CD1c-positive myeloid dendritic cell (primary cell): Measurements from ENCODE around the gene CCSER1.
"Not testable (repeated sequence)": the region's sequence is repeated elsewhere in the genome, so short reads cannot be mapped to it uniquely, and the experiment has no call there.

Experiments
- DNase-seq: peaks from one replicate; pipeline ENCODE4 v3.0.0-alpha.2; 2016; ENCODE audit errors: extremely low spot score

CCSER1 gene

DNA sequence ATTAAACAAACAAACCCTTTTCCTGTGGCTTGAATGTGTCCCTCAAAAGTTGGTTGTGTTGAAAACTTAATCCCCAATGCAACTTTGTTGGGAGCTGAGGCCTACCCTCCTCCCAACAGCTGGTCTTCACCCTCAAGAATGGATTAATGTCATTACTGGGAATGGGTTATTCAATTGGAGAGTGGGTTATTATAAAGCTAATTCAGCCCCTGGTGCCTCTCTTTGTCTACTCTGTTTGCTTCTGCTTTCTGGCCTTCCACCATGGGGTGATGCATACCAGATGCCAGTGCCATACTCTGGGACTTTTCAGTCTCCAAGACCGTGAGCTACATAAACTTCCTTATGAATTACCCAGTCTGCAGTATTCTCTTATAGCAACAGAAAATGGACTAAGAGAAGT lies 706.5 kb downstream of the CCSER1 start:
- no peak for DNase-seq

DNA sequence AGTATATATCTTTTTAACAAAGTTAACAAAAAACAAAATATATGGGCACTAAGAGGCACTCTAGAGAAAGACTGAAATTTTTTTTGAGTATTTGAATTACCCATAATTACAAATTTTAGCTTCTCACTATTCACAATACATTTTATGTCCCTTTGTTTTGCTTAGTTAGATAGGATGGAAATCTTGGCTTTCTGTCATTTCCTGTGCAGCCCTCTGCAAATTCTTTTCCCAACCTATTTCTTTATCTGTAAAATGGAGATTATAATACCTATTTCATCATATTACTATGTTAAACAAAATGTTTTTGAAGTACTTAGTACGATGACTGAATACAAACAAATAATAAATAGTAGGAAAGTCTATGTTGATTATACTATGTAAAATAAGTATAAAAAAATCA lies 710.0 kb downstream of the CCSER1 start:
- DNase-seq = no peak

DNA sequence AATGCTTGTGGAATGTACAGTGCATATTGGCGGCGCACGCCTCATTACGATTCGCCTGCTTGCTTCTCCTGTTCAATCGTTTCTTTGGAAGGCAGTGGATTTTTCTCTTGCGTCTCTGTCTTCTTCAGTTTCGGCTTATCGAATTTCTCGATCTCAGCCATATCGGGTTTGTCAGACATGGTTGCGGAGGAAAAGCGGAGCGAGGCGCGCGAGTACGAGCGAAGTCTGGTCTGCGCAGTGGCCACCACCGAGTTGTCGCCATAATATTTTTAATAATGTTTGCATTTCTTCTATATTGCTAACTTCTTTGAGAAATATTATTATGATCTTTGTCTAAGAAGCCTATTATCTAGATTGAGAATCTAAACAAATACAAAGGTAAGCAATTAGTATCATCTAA lies 711.7 kb downstream of the CCSER1 start:
- DNase-seq = not testable (repeated sequence)

GRCh38 chr4:90840291-90840690 lies 713.1 kb downstream of the CCSER1 start:
- no peak for DNase-seq

DNA sequence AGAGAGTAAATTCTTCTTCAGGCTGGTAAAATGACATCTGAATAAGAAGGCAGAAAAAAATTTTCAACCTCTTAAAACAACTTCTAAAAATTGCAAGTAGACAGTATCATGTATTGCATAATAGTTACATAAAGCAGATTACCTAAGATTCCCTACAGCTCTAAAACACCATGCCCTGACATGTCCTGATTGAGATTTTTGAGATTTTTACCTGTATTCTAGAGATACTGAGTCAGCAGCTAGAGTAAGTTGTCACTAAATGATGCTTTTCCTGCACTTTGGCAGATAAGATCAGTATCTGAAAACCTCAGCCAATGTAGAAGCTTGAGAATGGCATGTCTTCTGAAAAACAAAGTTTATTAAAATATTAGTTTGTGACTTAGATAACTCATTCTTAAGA lies 713.6 kb downstream of the CCSER1 start:
- no peak for DNase-seq

DNA sequence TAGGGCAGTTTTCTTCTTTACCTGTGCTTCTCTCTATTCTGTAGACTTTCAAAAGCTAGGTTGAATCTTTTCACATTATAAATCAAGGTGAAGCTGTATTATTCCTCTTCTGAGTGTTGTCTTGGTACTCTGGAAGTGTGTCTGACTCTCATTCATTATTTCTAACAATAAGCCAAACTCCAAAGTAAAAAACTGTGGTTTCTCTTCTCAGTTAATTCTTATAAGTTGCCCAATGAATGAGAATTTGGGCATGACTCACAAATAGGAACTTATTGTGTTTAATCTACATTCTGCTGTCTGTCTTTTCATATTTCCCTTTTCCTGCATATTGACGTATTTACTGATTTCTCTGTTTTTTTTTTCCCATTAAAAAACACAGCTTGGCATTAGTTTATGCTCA lies 714.5 kb downstream of the CCSER1 start:
- peak; percentile 15 for DNase-seq

DNA sequence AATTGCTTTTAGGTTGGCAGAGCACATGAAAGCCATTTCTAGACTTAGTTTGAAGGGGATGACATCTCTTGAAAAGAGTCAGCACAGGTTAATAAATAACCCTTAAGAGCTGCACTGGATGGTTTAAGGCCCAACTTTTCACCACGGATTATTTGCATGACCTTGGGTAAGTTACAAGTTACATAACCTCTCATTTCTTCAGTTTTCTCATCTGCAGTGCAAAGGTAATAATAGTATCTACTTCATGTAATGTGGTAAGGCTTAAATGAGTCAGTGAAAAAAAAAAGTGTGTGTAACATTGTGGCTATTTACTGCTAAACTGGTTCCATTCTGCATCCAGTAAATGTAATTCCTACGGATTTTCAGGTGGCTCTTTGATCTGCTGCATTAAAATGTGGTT lies 715.8 kb downstream of the CCSER1 start:
- DNase-seq = no peak

DNA sequence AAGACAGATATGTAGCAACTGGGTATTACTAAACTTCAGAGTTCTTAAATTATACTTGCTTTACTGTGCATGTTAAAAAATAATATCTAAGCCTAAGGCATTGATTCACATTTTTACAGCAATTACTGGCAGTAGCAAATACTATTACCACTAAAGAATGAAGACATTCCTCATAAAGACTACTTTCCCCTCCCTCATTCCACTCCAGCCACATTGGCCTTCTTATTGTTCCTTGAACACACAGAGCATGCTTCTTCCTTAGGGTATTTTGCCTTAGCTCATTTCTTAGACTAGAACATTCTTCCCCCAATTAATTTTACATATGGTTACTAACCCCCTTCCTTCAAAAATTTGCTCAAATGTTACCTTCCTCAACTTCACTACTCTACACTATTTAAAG lies 717.0 kb downstream of the CCSER1 start:
- DNase-seq = no peak

GRCh38 chr4:90845777-90846176 lies 718.6 kb downstream of the CCSER1 start:
- no peak for DNase-seq

- no peak for DNase-seq
Measured at GRCh38 chr4:90852237-90852636, 725.0 kb downstream of the CCSER1 start.

DNA sequence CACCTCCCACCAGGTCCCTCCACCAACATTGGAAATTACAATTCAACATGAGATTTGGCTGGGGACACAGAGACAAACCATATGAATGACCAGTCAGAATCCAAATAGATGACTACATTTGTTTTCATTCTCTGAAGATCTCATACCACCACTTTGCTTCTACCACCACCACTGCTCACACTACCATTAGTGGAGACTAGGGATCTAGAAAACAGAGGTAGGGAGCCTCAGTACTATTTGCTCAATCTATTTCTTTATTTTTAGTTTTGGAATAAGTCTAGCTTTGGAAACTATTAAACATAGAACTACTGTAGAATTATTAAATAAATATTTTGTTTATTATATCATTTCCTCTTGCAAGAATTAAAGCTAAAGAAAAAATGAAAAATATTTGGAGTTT lies 727.9 kb downstream of the CCSER1 start:
- DNase-seq = no peak

GRCh38 chr4:90857081-90857820 lies 730.1 kb downstream of the CCSER1 start:
- DNase-seq = no peak

- DNase-seq = no peak
Measured at GRCh38 chr4:90875791-90876190, 748.6 kb downstream of the CCSER1 start.

DNA sequence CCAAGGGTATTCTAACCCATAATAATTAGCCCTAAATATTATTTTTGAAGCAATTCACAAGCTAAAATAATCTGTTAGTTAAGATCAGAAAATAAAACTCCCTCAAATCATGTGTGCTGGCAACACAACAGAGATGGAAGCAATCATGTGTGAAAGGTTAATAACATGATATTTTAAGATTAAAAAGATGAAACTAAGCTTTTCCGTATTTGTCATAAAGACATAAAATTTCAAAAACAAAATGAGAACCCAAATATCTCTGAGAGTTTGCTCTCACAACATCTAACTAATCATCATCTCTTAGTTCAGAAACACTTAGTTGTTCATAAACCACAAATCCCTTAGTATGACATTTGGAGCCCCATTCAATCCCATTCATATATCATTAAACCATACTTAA lies 749.1 kb downstream of the CCSER1 start:
- DNase-seq = no peak

- no peak for DNase-seq
Measured at GRCh38 chr4:90883519-90883918, 756.3 kb downstream of the CCSER1 start.

DNA sequence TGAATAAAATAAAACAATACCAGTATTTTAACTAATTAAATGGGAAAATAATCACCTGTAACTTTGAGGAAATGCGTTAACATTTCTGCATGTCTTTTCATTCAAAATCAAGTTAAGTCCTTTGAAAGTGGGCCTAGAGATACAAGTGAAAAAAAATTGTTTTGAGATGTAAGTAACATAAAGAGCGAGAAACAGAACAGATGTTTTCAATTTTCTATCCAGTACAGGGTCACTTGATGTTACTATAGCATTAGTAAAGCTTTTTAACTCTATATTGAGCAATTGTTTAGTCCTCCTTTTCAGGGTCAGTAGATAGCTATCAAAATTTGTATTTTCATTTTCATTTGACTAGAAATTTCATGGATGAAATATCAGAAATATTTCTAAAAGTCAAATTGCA lies 761.4 kb downstream of the CCSER1 start:
- DNase-seq = no peak

GRCh38 chr4:90889171-90889570 lies 762.0 kb downstream of the CCSER1 start:
- no peak for DNase-seq

GRCh38 chr4:90903413-90903812 lies 776.2 kb downstream of the CCSER1 start:
- not testable (repeated sequence) for DNase-seq

DNA sequence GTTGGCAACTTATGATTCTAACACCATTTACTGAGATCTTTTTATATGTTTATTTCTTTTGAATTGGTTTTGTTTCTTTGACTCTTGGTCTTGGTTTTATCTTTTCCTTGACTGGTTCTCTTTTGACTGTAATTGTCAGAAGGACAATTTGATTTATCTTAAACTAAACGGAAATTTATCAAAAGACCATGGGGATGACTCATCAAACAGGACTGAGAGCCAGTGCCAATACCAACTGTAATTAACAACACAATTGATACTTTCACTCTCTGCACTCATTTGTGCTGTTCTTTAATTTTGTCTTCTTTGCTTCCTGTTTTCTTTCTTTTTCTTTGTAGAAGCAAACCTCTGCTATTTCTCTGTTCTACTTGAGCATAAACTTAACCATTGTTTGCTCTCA lies 776.8 kb downstream of the CCSER1 start:
- DNase-seq = no peak

- no peak for DNase-seq
Measured at GRCh38 chr4:90906239-90906638, 779.0 kb downstream of the CCSER1 start.

GRCh38 chr4:90911724-90912434 lies 784.7 kb downstream of the CCSER1 start:
- DNase-seq = not testable (repeated sequence)

DNA sequence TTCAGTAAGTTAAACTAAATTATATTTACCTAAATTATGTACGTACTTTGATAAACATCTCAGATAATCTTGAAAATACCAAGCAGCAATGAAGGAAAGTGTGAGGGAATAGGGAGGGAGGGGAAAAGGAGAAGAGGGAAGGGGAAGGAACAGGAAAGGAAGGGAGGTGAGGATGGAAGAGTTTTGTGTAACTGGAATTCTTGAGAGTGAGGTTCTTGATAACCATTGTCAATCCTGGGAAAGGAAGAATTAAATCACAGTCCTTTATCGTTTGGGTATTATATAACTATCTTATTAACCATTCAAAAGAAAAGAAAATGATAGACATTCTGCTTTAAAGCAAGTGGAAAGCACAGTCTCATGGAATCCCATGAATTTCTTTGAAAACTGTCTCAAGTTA lies 795.0 kb downstream of the CCSER1 start:
- DNase-seq = no peak

- no peak for DNase-seq
Measured at GRCh38 chr4:90926957-90927356, 799.8 kb downstream of the CCSER1 start.

GRCh38 chr4:90943311-90943710 lies 816.1 kb downstream of the CCSER1 start:
- DNase-seq = no peak
